GM12874 (cell line): ENCODE measurements around the gene EDIL3.

Experiments
- CTCF ChIP-seq: IDR thresholded peaks from 2 replicates; pipeline ENCODE4 v1.5.1; 2011; ENCODE audit warnings: low read depth, mild to moderate bottlenecking, control low read depth, low read length, moderate library complexity; ENCODE audit not compliant: insufficient read depth

Gene EDIL3, protein sequence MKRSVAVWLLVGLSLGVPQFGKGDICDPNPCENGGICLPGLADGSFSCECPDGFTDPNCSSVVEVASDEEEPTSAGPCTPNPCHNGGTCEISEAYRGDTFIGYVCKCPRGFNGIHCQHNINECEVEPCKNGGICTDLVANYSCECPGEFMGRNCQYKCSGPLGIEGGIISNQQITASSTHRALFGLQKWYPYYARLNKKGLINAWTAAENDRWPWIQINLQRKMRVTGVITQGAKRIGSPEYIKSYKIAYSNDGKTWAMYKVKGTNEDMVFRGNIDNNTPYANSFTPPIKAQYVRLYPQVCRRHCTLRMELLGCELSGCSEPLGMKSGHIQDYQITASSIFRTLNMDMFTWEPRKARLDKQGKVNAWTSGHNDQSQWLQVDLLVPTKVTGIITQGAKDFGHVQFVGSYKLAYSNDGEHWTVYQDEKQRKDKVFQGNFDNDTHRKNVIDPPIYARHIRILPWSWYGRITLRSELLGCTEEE

GRCh38 chr5:84384604-84385575, at the start of gene EDIL3:
Gene EDIL3, minus strand, starts transcription at chr5:84384880. Its CDS starts 506 bp downstream, at chr5:84384374.
- no peak for TF ChIP-seq CTCF

- TF ChIP-seq CTCF = no peak
These were observed 48.8 kb upstream of the EDIL3 start for GRCh38 chr5:84433461-84433860.

GRCh38 chr5:84430863-84431663, 46.4 kb upstream of the EDIL3 start:
- TF ChIP-seq CTCF = no peak

DNA sequence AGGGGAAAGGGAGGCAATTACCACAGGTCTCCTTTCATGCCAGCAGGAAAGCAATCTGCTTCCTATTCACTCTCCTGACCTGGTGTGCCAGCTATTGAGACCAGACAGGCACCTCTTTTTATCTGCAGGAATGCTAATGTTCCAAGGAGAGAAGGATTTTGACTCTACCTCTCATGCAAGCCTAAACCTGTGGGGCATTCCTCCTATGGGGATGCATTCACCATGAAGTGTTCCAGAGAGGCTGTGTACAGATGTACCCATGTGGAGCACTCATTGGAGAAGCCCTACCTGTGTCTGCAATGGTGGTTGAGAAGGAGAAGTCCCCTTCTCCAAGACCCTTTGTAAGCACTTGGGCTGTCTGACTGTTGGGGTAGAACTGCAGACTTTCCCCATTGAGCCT, 45.4 kb upstream of the EDIL3 start:
- TF ChIP-seq CTCF = no peak

- TF ChIP-seq CTCF = no peak
These were observed 40.7 kb upstream of the EDIL3 start for GRCh38 chr5:84425365-84425881.

DNA sequence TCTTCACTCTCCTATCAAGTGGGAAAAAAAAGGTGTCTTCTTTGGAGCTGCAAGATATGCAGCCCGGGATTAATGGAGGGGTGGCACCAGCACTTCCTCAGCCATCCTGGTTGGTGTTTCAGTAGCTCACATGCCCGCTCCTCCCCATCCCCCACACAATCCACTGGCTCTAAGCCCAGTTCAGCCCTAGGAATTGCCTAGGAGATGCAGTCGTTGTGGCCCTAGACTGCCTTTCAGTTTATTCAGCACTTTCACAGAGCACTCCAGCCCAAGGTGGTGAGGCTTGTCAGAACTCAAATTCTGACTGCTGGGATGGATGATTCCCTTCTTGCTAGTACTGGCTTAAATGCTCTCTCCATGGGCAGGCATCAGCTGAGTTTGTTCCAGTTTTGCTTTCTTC, 35.1 kb upstream of the EDIL3 start:
- TF ChIP-seq CTCF = no peak
